ENCODE data around the gene LIN54. TPM values are rescaled to one million over a fixed set of nuclear protein-coding genes. Genes with fewer than 3 reads are reported as not detected.

Gene LIN54
- total and polyA plus RNA-seq, 2 of the 13 experiments (the other 11 are each of a cell fraction or from before 2014, with no cell fraction given) = 25.2 to 32.9 TPM

- TF ChIP-seq, protein P1, sequence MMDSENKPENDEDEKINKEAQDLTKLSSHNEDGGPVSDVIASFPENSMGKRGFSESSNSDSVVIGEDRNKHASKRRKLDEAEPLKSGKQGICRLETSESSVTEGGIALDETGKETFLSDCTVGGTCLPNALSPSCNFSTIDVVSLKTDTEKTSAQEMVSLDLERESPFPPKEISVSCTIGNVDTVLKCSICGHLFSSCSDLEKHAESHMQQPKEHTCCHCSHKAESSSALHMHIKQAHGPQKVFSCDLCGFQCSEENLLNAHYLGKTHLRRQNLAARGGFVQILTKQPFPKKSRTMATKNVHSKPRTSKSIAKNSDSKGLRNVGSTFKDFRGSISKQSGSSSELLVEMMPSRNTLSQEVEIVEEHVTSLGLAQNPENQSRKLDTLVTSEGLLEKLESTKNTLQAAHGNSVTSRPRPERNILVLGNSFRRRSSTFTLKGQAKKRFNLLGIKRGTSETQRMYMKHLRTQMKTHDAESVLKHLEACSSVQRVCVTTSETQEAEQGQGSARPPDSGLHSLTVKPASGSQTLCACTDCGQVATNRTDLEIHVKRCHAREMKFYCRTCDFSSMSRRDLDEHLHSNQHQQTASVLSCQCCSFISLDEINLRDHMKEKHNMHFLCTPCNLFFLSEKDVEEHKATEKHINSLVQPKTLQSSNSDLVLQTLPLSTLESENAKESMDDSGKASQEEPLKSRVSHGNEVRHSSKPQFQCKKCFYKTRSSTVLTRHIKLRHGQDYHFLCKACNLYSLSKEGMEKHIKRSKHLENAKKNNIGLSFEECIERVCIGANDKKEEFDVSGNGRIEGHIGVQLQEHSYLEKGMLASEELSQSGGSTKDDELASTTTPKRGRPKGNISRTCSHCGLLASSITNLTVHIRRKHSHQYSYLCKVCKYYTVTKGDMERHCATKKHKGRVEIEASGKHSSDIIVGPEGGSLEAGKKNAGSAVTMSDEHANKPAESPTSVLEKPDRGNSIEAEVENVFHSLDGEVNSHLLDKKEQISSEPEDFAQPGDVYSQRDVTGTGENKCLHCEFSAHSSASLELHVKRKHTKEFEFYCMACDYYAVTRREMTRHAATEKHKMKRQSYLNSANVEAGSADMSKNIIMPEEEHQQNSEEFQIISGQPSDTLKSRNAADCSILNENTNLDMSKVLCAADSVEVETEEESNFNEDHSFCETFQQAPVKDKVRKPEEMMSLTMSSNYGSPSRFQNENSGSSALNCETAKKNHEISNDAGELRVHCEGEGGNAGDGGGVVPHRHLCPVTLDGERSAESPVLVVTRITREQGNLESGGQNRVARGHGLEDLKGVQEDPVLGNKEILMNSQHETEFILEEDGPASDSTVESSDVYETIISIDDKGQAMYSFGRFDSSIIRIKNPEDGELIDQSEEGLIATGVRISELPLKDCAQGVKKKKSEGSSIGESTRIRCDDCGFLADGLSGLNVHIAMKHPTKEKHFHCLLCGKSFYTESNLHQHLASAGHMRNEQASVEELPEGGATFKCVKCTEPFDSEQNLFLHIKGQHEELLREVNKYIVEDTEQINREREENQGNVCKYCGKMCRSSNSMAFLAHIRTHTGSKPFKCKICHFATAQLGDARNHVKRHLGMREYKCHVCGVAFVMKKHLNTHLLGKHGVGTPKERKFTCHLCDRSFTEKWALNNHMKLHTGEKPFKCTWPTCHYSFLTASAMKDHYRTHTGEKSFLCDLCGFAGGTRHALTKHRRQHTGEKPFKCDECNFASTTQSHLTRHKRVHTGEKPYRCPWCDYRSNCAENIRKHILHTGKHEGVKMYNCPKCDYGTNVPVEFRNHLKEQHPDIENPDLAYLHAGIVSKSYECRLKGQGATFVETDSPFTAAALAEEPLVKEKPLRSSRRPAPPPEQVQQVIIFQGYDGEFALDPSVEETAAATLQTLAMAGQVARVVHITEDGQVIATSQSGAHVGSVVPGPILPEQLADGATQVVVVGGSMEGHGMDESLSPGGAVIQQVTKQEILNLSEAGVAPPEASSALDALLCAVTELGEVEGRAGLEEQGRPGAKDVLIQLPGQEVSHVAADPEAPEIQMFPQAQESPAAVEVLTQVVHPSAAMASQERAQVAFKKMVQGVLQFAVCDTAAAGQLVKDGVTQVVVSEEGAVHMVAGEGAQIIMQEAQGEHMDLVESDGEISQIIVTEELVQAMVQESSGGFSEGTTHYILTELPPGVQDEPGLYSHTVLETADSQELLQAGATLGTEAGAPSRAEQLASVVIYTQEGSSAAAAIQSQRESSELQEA (CRISPR knock-in tag; IDR thresholded peaks at IDR 0.05; ENCODE audit: not compliant biosample characterization) = peak; percentile 31
- peak; percentile 88 for TF ChIP-seq KDM4B (CRISPR knock-in tag; IDR thresholded peaks at IDR 0.05)
- peak; percentile 80 for TF ChIP-seq ELF1 (CRISPR knock-in tag; IDR thresholded peaks at IDR 0.05)
- 0 out of 2 replicates have a peak, but pooled peaks have one; percentile 25 for TF ChIP-seq ZNF619 (CRISPR knock-in tag; IDR thresholded peaks at IDR 0.05)
- TF ChIP-seq JUN (CRISPR knock-in tag; IDR thresholded peaks at IDR 0.05) = 0 out of 2 replicates have a peak, but pooled peaks have one; percentile 61
- TF ChIP-seq ZNF460 (CRISPR knock-in tag; IDR thresholded peaks at IDR 0.05; ENCODE audit: borderline replicate concordance) = peak; percentile 73; the same call in 1 of the 2 replicates
- TF ChIP-seq AGO1 (IDR thresholded peaks at IDR 0.05; ENCODE audit: low read depth, low read length, poor library complexity, severe bottlenecking) = no peak
- TF ChIP-seq ZNF3 (CRISPR knock-in tag; IDR thresholded peaks at IDR 0.05) = no peak
- TF ChIP-seq ZNF570 (CRISPR knock-in tag; IDR thresholded peaks at IDR 0.05; ENCODE audit: borderline replicate concordance) = no peak
- TF ChIP-seq, protein P2, sequence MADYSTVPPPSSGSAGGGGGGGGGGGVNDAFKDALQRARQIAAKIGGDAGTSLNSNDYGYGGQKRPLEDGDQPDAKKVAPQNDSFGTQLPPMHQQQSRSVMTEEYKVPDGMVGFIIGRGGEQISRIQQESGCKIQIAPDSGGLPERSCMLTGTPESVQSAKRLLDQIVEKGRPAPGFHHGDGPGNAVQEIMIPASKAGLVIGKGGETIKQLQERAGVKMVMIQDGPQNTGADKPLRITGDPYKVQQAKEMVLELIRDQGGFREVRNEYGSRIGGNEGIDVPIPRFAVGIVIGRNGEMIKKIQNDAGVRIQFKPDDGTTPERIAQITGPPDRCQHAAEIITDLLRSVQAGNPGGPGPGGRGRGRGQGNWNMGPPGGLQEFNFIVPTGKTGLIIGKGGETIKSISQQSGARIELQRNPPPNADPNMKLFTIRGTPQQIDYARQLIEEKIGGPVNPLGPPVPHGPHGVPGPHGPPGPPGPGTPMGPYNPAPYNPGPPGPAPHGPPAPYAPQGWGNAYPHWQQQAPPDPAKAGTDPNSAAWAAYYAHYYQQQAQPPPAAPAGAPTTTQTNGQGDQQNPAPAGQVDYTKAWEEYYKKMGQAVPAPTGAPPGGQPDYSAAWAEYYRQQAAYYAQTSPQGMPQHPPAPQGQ (CRISPR knock-in tag; IDR thresholded peaks at IDR 0.05; ENCODE audit: borderline replicate concordance) = 0 out of 2 replicates have a peak, but pooled peaks have one; percentile 64
- no peak for TF ChIP-seq ZNF841 (CRISPR knock-in tag; IDR thresholded peaks at IDR 0.05; ENCODE audit: borderline replicate concordance)
- peak; percentile 60; the same call in 1 of the 2 replicates for TF ChIP-seq MIER3 (CRISPR knock-in tag; IDR thresholded peaks at IDR 0.05; ENCODE audit: borderline replicate concordance)
- TF ChIP-seq BRF2 (CRISPR knock-in tag; IDR thresholded peaks at IDR 0.05) = peak; percentile 75
- TF ChIP-seq ARNTL (CRISPR knock-in tag; IDR thresholded peaks at IDR 0.05) = peak; percentile 90
- TF ChIP-seq, protein P3, sequence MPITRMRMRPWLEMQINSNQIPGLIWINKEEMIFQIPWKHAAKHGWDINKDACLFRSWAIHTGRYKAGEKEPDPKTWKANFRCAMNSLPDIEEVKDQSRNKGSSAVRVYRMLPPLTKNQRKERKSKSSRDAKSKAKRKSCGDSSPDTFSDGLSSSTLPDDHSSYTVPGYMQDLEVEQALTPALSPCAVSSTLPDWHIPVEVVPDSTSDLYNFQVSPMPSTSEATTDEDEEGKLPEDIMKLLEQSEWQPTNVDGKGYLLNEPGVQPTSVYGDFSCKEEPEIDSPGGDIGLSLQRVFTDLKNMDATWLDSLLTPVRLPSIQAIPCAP (CRISPR knock-in tag; IDR thresholded peaks at IDR 0.05; ENCODE audit: low read depth) = no peak
- peak; percentile 92 for TF ChIP-seq ZNF350 (CRISPR knock-in tag; IDR thresholded peaks at IDR 0.05; ENCODE audit: borderline replicate concordance, low read depth)
These were observed 24.2 kb upstream of the LIN54 start, which contains the start of gene COPS4 (continued) for GRCh38 chr4:83034630-83035494.
